Measurements from ENCODE around the gene RPUSD4.
"Not testable (repeated sequence)": the region's sequence is repeated elsewhere in the genome, so short reads cannot be mapped to it uniquely, and the experiment has no call there.

Gene RPUSD4

DNA sequence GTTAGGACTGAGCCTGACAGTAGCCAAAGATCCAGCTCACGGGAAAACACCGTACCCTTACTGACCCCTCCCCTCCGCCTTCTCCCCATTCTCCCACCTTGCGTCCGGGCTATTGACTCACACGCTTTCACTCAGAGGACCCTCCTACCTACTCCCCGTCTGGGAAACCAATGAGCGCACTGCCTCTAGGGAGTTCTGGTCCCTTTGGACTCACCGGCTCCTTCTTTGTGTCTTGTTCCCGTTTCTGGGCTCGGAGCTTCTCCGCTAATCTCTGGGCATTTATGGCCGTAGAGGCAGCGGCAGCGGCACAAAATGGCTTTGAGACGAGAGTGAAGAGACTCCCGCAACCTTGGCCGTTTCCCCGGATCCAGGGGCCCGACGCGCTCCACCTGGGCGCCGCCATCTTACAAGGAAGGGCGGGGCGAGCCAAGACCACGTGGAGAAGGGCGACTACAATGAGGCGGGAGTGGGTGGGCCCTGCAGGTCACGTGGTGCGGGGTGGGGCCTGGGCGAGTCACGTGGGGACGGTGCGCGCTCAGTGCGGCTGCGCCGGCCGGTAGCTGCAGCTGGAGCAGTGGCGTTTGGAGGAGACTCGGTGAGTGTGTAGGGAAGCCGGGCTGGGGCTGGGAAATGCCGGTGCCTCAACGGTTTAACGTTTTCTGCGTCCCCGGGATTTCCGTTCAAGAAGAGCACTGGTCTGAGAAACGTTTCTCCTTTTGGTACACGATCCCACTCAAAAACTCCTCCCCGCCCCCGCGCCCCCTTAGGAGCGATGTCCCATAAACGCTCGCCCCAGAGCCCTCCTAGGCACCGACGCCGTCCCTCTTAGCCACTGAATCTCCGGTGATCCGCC lies at the start of gene RPUSD4, which contains the start of gene FAM118B:
Gene RPUSD4 (minus strand): TSS at position 415 of the 853 bp plus-strand sequence. CDS start 12 bp downstream, at position 403.
Gene FAM118B (plus strand): TSS at position 547 of the 853 bp plus-strand sequence. CDS start 23,220 bp downstream, outside the sequence.
- H3K4me3 ChIP-seq (ENCODE audit: low read depth, low read length) = peak within 1 kb of the TSS; percentile 98

DNA sequence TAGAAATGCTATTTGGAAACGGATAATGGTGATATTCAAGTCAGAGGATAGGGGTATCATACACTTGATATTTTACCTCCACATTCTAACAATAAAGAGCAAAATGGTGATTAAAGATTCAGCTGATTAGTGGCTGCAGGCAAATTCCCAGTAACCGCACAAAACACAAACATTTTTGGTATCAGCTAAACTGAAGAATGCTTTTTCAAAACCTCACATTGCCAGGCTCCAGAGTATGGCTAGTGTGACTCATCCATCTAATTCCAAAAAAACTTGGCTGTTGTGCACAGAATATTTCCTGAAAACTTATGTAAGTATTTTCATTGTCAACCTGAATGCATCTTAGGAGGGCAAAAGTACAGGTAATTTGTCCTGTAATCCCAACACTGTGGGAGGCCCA lies 46.3 kb upstream of the RPUSD4 start:
- H3K4me3 ChIP-seq (ENCODE audit: low read depth, low read length) = no peak overlapping the region

DNA sequence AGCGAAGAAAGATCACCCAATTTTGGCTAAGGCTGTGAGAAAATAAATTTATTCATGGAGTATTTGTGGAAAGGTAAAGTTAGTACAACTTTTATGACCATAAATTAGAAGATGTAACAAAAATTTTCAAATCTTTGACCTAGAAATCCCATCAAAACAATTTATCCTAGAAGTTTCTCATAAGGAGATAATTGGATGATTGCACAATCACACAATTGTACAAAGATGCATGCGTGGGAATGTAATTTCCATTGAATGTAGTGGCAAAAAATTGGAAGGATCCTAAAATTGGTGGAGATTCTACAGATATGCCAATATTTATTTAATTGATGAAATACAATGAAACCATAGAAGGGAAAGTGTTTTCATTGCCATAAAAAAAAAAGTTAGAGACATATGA lies 45.7 kb upstream of the RPUSD4 start:
- no peak overlapping the region for H3K4me3 ChIP-seq (ENCODE audit: low read depth, low read length)

DNA sequence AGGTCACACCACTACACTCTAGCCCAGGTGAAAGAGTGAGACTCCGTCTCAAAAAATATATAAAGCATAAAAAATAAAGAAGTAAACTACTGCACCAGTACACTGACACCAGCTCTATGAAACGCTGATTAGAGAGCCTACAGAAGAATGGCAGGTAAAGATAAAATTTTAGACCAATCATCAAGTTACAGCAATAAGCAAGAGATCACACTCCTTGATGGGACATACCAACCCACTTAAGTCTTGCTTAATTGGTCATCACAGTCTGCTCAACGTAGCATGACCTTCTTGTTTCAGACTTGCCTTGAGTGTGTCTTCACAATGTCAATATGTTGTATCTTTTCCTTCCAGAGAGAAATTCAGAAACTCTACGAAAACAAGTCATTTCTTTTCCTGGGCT lies 44.8 kb upstream of the RPUSD4 start:
- H3K4me3 ChIP-seq (ENCODE audit: low read depth, low read length) = no peak overlapping the region

DNA sequence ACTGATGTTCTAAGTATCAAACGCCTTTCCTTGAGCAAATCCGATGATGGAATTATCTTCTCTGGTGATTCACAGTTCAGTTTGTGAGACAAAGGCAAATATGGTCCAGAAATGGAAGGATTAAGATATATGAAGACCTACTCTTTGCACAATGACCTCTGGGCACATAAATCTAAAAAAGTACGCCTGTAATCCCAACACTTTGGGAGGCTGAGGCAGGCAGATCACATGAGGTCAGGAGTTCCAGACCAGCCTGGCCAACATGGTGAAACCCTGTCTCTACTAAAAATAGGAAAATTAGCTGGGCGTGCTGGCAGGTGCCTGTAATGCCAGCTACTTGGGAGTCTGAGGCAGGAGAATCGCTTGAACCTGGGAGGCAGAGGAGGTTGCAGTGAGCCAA lies 44.1 kb upstream of the RPUSD4 start:
- not testable (repeated sequence) for H3K4me3 ChIP-seq (ENCODE audit: low read depth, low read length)

DNA sequence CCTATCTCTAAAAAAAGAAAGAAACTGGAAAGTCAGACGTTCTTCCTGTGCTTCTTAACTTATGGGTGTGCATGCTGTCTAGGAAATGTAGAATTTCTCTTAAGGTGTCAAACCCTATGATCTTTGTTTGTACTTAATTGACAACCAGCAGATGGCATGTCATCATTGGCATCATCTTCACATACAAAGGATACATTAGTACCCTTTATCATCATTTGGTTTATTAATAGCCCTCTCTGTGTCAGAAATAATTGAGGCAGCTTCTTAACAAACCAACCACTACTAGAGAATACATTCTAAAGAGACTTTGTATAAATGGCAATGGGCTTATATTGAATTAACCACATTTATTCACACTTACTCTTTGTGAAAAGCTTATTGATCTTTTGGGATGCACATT lies 43.4 kb upstream of the RPUSD4 start:
- no peak overlapping the region for H3K4me3 ChIP-seq (ENCODE audit: low read depth, low read length)

GRCh38 chr11:126253265-126253664 lies 41.8 kb upstream of the RPUSD4 start:
- H3K4me3 ChIP-seq (ENCODE audit: low read depth, low read length) = no peak overlapping the region

- no peak overlapping the region for H3K4me3 ChIP-seq (ENCODE audit: low read depth, low read length)
Observed at GRCh38 chr11:126246636-126247035, 35.2 kb upstream of the RPUSD4 start.

GRCh38 chr11:126233391-126233790 lies 21.9 kb upstream of the RPUSD4 start:
- H3K4me3 ChIP-seq (ENCODE audit: low read depth, low read length) = no peak overlapping the region

- H3K4me3 ChIP-seq (ENCODE audit: low read depth, low read length) = no peak overlapping the region
Observed at GRCh38 chr11:126232683-126233082, 21.2 kb upstream of the RPUSD4 start.

- H3K4me3 ChIP-seq (ENCODE audit: low read depth, low read length) = no peak overlapping the region
Observed at GRCh38 chr11:126231725-126232459, 20.4 kb upstream of the RPUSD4 start.

DNA sequence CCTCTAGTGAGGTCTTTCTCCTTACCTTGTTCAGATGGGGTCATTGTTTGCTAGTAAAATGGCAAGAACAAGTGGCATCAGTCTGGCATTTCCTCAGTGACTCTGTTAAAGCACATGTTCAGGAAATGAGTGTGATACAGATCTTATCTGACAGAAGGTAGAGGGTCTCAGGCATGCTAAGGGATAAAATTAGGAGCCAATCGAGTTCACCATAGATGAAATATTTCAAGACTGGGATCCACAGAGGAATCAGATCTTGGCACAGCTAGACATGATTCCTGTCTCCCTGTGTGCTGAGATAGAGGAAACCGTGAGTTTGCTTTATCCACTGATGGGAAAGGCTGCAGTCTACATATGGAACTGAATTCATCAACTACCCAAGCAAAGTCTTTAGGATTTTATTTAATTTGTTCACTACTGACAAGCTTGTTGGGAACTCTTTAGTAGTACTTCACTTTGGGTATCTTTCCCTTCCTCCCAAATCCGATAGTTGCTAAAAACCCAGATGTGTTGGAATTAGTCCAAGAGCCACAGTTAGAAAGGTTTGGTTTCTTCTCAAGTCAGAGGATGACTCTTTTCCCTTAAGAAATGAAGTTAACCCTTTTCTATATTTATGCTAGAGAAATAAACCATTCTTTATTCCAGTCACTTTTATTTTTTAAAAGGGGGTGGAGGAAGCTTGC lies 18.5 kb upstream of the RPUSD4 start:
- no peak overlapping the region for H3K4me3 ChIP-seq (ENCODE audit: low read depth, low read length)

GRCh38 chr11:126226334-126227084 lies 15.1 kb upstream of the RPUSD4 start:
- H3K4me3 ChIP-seq (ENCODE audit: low read depth, low read length) = no peak overlapping the region

DNA sequence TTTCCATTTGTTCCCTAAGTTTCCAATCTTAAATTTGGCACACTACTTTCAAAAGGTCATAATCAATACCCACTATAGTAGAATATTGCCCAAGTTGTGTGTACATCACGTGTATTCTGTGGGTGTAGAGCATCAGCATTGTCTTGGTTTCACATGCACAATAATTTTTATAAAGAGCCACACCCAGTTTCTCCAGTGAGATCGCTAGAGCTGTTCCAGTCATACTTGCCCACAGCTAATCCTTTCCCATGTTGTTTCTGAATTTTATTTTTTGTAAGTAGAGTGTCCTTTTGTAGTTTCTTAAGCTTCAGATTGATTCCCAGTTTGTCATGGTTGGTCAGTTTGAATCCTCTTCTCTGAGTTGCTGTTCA lies 13.8 kb upstream of the RPUSD4 start:
- no peak overlapping the region for H3K4me3 ChIP-seq (ENCODE audit: low read depth, low read length)

DNA sequence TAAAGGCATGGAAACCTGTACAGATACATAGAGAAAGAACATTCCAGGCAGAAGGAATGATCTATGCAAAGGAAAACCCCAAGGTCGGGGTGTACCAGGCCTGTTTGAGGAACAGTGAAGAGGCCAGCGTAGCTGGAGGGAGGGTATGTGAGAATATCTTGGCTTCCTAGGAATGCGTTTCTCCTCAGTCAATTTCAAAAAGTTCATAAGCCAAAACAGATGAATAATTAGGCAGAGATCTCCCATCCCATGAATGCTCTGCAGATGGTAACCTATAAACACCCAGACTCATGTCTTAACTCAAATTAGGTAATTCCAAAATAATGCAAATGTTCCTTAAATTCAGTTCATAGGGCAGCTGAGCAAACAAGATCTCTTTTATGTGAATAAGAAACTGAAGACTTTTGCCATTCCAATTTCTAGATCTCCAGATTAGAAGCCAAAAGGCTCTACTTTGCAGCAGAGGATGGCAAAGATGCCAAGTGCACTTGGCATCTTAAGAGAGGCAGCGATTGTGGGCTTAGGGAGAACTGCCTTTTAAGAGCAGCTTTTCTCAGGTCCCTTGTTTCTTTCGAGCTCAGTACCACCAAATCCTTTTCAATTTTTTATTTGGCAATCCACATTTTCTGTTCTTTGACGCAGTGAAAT lies 13.3 kb upstream of the RPUSD4 start:
- H3K4me3 ChIP-seq (ENCODE audit: low read depth, low read length) = no peak overlapping the region

- no peak overlapping the region for H3K4me3 ChIP-seq (ENCODE audit: low read depth, low read length)
Observed at GRCh38 chr11:126219547-126219946, 8.1 kb upstream of the RPUSD4 start.

DNA sequence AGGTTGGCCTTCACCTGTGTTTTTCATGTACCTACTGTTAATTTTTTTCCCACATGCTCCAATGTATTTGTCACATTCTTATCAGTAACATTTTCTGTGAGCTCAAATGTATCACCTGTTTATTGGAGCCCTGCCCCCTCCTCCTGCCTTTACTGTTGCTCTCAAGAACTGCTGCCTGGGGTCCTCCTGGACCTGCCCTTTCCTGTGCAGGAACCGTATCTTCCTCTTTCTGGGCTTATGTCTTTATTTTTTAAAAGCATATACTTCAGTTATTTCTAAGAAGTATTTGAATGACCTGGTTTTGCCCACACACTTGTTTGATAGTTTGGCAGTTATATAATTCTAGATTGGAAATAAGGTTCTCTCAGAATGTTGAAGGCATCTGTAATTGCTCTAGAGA lies 6.0 kb upstream of the RPUSD4 start:
- H3K4me3 ChIP-seq (ENCODE audit: low read depth, low read length) = no peak overlapping the region

DNA sequence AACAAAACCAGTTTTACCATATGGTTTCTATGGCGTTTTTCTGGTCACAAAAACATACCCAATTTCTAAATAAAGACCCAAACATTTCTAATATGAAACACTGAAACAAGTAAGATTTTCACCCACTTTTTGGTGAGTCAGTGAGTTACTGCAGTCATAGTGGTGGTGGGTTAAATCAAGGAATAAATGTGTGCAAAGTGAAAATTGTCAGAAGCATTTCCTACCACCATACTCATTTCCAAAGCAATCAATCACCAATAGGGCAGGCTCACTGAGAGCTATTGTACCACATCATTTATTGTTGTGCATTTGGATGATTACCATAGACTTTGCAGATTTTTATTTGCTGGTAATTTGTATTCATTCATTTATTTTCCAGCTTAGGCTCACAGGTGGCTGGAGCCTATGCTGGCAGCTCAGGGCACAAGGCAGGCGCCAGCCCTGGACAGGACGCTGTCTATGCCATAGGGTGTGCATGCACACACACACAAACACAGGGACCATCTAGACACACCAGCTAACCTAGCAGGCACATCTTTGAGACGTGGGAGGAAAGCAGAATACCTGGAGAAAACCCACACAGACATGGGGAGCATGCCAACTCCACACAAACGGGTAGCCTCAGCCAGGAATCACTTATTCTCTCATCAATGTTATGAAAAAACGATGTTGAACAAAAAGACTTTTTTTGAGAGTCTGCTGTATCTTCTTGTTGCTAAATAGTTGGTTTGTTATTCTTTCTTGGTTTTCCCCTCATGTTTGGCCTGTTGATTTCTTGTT lies 5.3 kb upstream of the RPUSD4 start:
- H3K4me3 ChIP-seq (ENCODE audit: low read depth, low read length) = no peak overlapping the region

- H3K4me3 ChIP-seq (ENCODE audit: low read depth, low read length) = no peak overlapping the region
Observed at GRCh38 chr11:126214841-126215240, 3.4 kb upstream of the RPUSD4 start.

DNA sequence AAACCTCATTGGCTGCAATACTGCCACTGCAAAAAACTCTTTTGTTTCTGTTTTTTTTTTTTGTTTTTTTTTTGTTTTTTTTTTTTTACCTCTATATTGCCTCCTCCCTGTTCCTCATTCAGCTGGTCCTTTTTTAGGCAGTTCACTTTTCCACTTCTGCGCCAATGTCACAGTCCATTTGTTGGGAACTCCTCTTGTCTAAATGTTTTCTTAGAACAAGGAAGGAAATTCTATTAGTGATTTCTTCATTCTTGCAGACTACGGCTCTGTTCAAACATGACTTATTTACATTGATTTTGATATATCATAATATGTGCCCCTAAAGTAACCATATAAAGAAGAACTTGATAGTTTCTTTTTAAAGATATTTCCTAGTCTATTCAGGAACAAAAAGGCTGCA lies 3.0 kb upstream of the RPUSD4 start:
- no peak overlapping the region for H3K4me3 ChIP-seq (ENCODE audit: low read depth, low read length)
